GM19455 (cell line): Measurements from ENCODE around the gene TYSND1.
"Not testable (repeated sequence)": the region's sequence is repeated elsewhere in the genome, so short reads cannot be mapped to it uniquely, and the experiment has no call there.

Source experiments
- ATAC-seq: cut with Tn5 transposase; IDR thresholded peaks from one replicate; pipeline ENCODE4 v1.9.1; 2021; ENCODE audit not compliant: unreplicated experiment

TYSND1 gene

DNA sequence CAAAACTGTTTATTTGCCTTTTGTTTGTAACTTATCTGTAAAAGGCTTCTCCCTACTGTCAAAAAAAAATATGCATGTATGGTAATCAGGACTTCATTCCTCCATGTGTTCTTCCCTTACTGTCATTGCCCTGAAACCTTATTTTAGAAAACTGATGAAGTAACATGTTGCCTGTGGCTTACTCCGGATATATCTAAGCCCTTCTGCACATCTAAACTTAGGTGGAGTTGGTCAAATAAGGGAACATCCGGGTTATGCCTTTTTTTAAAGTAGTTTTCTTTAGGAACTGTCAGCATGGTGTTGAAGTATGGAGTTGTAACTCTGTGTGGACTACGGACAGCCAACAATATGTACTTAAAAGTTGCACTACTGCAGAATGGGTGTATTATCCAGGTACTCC lies 17.7 kb upstream of the TYSND1 start:
- no peak for ATAC-seq

DNA sequence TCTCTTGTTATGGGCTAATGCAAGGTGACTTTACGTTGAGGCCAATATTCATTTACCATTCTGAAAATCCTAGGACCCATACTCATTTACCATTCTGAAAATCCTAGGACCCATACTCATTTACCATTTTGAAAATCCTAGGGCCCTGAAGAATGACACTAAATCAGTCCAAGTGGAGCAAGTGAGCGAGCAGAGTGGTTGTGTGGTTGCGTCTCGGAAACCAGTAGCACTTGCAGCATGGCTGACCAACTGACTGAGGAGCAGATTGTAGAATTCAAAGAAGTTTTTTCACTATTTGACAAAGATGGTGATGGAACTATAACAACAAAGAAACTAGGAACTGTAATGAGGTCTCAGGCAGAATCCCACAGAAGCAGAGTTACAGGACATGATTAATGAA lies 16.9 kb upstream of the TYSND1 start:
- no peak for ATAC-seq

DNA sequence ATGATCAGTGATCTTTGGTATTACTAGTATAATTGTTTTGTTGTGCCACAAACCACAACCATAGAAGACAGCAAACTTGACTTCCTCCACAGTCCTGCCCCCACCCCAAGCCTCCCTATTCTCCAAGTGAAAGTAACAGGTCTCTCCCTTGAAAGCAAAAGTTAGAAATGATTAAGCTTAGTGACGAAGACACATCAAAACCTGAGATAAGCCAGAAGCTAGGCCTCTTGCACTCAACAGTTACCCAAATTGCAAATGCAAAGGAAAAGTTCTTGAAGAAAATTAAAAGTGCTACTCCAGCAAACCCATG lies 16.3 kb upstream of the TYSND1 start:
- no peak for ATAC-seq

DNA sequence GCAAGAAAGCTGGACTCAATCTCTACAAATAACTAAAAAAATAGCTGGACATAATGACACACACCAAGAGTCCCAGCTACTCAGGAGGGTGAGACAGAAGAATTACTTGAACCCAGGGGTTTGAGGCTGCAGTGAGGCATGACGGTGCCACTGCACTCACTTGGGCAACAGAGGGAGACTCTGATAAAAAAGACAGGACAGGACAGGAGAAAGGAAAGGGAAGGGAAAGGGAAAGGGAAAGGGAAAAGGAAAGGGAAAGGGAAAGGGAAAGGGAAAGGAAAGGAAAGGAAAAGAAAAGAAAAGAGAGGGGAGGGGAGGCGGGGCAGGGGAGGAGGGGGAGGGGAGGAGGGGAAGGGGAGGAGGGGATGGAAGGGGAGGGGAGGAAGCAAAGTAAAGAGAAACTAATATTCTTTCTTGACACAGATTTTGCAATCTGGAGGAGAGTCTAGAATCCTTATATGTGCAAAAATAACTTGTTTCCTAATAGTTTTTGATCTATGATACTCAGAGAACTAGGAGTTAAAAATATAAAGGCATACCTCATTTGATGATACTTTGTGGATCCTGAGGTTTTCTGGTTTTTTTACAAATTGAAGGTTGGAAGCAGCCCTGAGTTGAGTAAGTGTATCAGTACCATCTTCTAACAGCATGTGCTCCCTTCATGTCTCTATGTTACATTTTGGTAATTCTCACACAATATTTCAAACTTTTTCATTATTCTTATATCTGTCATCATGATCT lies 15.8 kb upstream of the TYSND1 start:
- no peak for ATAC-seq

DNA sequence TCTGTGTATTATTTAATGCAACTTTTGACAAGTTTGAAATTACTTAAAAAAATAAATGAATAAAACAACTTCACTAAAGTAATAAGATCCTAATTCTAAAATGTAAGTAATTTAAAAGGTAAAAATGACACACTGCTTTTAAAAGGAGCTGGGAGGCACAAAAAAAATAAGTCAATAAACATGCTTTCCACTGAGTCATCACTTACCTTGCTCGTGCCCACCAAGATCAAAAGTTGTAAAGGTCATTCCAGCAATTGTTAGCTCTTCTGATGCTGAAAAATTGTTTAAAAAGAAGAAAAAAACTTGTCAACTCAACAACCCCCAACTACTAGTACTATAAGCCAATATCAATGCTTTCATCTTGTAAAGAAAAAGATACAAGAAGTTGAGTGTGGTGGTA lies 14.3 kb upstream of the TYSND1 start:
- no peak for ATAC-seq

DNA sequence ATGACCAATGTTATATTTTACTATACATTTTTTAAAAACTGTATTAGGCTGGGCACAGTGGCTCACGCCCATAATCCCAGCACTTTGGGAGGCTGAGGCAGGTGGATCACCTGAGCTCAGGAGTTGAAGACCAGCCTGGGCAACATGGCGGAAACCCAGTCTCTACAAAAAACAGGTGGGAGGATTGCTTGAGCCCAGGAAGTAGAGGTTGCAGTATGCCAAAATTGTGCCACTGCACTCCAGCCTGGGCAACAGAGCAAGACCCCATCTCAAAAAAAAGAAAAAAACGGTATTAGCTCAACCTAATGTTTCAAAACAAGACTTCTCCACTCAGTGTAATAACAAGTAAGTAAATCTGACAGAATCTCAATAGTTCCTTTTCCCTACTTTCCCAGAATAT lies 12.9 kb upstream of the TYSND1 start:
- ATAC-seq = not testable (repeated sequence)

DNA sequence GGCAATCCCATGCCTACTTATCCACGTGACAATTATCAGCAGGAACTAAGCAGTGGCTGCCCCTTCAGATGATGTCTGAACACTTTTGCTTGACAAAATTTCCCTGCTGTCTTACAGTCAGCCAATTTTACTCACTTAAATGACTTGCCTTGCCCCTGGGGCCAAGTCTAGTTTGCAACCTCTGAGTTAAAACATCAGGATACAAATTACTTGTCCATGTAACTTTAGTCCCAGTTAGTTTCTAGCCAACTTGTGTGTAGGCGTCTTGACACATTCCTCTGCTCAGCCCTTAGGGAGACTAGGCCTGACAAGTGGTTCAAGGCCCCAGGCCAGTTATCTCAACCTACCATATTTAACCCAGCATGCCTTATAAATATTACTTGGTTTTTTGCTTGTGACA lies 11.6 kb upstream of the TYSND1 start:
- no peak for ATAC-seq

DNA sequence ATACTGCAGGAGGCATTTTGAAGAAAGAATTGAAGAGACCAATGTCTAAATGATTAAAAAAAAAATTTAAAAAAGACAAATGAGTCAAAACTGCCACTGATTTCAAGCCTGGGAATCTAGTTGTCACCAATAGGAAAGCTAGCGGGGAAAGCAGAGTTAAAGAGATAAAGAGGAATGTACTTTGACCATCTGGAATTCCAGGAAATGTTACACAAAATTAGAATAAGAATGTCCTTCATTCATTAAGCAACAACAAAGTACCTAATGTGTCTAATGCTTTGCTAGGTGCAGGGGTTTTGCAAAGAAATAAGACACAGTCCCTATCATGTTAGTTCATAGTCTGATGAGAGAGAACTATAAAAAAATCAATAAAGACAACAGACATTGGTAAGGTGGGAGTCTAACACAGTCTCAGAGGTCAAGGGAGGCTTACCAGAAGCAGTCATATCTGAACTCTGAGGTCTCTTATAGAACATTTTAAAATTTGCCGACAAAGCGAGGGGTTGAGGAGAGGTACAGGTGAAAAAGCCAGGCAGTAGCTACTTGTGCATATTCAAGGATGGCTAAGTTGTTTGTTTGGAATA lies 8.8 kb upstream of the TYSND1 start:
- ATAC-seq = no peak

DNA sequence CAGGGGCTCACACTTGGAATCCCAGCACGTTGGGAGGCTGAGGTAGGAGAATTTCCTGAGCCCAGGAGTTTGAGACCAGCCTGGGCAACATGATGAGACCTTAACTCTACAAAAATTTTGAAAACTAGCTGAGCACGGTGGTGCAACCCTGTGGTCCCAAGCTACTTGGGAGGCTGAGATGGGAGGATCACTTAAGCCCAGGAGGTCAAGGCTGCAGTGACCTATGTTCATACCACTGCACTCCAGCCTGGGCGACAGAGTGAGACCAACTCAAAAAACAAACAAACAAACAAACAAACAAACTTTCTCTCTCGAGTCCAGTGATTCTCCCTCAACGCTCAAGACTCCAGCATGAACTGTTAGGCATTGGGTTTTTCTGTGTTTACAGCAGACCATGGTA lies 2.0 kb upstream of the TYSND1 start:
- no peak for ATAC-seq

DNA sequence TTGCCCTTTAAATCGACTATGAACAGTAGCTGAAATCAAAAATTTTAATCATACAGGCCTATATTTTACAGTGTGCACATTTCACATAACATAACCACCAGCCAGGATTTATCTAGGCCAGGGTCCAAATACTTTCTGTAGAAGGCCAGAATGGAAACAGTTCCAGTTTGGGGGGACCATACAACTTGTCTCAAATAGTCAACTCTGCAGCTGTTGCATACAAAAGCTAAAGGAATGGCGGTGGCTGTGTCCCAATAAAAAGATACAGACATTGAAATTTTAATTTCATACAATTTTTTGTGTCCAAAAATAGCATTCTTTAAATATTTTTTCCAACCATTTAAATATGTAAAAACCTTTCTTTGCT lies 742 bp upstream of the TYSND1 start:
- no peak for ATAC-seq

DNA sequence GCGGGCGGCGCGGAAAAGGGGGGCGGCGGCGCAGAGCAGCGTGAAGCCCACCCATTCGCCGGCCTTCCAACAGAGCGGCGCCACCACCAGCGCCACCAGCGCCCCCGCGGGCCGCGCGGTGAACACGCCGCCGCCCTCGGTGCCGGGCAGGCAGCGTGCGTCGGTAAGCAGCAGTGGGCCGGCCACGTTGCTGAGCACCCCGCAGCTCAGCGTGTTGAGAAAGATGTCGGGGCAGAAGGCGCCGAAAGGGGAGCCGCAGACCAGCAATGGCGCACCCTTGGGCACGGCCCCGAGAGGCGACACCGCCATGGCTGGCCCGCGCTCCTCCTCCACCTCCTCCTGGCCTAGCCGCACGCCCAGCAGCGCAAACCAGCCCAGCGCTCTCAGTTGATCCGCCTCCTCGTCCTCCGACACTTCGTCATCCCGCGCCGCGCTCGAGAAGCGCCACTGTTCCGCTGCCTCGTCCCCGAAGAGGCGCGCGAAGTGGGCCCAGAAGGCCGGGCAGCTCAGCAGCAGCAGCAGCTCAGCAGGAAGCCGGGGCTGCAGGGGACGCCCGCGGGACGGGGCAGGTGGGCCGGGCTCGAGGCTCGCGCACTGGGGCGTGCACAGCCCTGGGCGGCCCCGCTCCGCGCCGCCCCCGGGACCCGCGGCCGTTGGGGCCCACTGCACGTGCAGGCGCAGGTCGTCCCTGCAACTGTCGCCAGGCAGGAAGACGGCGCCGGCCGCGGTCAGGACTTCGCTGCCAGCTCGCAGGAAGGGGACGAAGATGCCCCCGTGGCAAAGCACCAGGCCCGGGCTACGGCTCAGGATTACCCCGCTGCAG lies 623 bp downstream of the TYSND1 start:
- peak; percentile 57 for ATAC-seq

DNA sequence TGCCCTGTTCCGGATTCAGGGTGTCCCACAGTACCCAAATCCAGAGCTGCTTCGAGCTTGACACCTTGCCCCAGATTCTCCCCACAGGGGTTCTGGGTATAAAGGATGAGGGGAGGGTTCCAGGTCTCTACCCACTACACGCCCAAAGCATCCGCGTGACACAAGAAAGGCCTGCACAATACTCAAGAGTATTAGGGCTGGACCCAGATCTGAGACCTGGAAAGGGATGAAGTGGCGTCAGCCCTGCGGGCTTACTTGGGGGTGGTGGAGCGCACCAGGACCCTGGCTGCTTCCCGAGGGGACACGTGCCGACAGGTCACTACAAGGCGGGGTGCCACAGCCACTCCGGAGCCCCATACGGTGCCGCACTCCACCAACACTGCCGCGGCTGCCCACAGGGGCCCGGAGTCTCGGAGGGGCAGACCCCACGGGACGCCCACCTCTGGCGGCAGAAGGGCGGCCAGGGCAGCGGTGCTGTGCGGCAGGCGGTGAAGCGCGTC lies 1.3 kb downstream of the TYSND1 start:
- ATAC-seq = peak; percentile 3

DNA sequence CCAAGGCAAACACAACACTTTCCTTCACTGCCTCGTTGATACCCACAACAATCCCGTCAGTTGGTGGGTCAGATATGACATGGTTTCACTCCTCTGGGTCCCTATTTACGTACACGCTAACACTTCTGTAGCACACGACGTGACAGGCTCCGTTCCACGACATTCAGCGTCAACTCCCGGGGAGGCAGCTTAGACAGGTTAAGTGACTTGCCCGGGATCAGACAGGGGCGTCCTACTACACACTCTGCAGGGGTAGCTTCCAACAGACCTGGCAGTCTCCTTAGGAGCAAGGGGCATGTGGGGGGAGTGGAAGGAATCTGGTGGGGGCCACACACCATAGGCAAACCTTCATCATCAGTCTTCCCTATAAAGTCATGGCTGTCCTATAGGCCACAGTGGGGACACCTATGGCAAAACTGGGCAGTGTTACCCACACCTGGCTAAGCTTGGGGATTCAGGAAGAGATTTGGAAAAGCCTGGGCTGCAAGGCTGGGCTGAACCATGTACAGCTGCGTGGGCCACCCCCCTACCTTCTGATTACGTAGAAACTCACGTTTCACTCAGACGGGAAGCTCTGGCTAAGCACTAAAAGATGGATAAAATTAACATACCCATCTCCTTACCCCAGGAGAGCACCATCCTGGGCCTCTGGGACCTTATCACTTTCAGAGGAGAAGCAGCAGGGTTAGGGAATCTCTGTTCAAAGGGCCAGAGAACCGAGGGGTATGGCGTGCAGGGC lies 2.0 kb downstream of the TYSND1 start:
- no peak for ATAC-seq

DNA sequence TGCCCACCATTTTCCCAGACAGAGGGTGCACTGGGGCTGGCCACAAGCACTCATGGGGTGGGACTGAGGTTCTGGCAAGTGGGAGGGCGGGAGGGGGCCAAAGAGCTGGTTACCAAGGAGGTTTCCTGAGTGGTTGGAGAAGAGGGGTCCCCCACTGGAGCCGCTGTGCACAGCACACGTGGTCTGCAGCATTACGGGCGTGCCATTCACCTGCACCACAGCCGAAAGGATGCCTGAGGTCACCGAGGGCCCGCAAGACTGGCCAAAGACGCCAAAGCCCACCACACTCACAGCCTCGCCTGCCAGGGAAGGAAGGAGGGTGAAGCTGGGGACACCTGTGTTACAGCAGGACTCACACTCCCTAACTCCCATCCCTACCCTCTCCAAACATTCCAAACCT lies 3.9 kb downstream of the TYSND1 start:
- ATAC-seq = no peak

DNA sequence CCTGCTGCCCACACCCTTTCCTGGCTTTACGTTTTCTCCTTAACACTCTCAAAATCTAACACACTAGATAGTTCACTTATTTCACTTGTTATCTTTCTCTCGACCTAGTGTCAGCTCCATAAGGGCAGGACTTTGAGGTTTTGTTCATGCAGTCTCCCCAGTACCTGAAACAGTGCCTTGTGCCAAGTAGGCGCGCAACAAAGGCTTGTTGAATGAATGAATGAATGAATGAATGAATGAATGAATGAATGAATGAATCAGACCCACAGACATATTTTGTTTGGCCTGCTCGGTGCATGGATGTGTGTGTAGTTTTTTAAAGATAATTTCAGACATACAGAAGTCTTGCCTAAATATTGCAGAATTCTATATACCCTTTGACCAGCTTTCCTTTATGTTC lies 6.2 kb downstream of the TYSND1 start:
- ATAC-seq = no peak

DNA sequence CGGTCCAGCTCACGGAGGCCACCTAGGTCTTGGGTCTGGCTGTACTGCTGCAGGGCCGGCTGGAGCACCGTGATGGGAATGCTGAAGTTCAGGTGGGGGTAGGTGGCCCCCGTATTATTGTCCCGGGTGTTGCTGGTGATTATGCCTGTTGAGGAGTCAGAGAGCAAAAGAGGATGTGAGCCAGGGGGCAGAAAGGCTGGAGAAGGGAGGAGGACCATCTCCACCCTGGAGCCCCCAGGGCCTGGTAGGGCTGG lies 6.6 kb downstream of the TYSND1 start:
- ATAC-seq = no peak

DNA sequence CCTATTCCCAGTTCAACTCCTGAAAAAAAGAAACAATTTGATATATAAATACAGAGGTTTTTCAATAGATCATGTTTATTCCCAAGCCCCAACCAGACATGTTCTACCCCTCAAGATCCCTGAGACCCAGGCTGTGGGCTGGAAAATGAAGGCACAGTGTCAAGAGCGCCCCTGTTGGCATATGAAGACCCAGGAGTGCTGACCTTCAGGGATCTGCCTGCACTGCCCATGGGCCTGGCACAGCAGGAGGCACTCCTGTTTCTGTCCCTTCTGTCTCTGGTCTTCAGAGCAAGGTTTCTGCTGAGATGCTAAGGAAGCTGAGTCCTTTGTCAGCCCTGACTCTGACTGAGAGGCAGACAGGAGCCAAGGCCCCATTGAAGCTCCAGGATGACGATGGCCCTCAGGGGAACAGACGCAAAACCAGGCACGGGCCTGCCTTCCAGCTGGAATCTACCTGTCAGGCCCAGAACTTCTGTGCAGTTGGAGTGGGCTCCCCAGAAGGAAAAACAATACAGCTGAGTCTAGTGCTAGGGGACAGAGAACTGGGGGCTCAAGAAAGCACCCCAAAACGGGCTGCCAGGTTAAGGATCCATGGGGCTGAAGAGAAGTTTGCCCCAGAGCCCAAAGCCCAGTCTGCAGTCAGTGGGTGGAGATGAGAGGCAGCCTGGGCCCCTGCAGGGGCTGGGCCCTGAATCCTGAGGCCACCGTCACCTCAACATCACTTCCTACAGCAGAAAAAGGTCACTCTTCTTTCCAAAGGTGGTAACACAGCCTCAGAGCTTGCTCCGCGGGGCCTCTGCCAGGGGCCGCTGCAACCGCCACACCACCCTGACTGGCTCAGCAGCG lies 7.1 kb downstream of the TYSND1 start:
- ATAC-seq = no peak

DNA sequence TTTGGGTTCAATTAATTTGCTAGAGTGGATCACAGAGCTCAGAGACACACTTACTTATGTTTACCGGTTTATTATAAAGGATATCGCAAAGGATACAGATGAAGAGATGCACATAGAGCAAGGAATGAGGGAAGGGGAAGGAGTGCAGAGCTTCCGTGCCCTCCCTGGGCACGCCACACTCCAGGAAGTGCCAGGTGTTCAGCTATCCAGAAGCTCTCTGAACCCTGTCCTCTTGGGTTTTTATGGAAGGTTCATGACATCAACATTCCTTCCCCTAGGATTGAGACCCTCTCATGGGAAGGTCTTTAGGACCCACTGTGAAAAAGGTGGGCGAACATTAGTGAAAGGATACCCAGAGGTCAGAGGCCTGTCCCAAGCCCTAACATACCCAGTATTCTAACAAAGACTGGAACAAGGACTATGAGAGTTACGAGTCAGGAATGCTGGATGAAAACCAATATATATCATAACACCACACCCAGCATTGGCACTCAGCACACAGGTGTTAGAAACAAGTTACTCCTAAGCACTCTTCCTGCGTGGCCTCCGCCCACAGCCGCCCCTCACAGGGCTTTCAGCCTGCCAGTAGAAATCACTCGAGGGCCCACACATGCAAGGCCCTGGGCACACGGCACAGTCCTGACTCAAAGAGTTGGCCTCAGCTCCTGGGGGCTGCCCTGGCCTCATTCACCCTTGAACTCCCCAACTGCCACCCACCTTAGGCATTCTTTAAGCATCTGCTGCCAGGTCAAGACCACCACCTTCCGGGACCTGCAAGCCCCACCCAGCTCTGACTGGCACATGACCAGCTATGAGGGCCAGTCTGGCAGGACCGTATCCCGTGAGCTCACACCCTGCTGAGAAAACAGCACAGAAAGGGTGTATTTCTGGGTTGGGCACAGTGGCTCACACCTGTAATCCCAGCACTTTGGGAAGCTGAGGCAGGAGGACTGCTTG lies 8.3 kb downstream of the TYSND1 start:
- no peak for ATAC-seq

DNA sequence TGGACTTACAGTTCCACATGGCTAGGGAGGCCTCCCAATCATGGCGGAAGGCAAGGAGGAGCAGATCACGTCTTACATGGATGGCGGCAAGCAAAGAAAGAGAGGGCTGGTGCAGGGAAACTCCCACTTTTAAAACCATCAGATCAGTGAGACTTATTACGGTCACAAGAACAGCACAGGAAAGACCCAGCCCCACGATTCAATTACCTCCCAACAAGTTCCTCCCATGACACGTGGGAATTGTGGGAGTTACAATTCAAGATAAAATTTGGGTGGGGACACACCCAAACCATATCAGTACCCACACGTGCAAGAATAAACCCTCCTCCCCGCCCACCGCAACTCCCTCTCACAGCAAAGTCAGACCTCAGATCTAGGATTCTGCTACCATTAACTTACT lies 9.4 kb downstream of the TYSND1 start:
- no peak for ATAC-seq

DNA sequence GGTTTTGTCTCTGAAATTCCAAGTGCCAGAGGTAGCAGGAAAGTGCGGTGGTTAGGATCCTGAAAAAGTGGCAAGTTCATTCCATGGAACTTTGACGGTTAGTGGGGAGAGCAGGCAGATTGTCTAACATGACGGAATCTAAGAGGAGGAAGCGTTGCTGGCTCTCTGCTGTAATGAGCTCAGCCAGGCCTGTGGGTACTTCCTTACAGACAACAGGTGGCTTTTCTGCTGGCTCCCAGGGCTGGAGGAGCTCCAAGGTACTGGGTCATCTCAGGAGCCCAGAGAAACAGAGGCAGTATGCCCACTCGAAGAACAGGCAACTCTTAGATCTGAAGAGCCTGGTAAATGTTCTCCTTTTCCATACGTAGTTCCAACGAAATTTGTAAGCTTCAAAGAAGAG lies 10.8 kb downstream of the TYSND1 start:
- no peak for ATAC-seq
